ENCODE data around the gene VPS36. TPM values are rescaled to one million over a fixed set of nuclear protein-coding genes. Genes with fewer than 3 reads are reported as not detected.
A peak's percentile ranks its signal among the peaks of the same experiment; 100 is the strongest.

The VPS36 gene
- total RNA-seq, 4 donors from 2014 or later, result 29.5 to 34.0 (median 33.1) TPM

DNA sequence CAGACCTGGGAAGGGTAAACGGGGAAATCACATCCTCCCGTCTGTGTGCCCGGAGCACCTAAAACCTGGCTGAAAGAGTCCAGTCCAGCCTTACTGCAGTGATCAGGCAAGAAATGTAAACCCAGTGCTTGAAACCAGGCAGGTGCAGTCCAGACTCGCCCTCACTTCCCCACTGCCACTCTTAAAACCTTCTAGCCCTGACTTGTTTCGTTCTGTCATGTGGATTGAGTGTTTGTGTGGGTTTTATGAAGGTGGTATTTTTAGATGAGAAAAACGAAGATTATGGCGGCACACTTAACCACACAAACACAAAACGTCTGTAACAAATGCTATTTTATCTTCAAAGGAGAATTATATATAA lies 4.0 kb upstream of the VPS36 start:
- DNase-seq (ENCODE audit: extremely low spot score), result no peak
- peaks cover 15 to 31% (median 22%) of the 10 kb centered on the region in 4 donors for H3K4me1 ChIP-seq
- no peak for TF ChIP-seq EP300 (IDR thresholded peaks at IDR 0.05)
- TF ChIP-seq POLR2AphosphoS5 (IDR thresholded peaks at IDR 0.05), result no peak
- TF ChIP-seq POLR2A (IDR thresholded peaks at IDR 0.05; ENCODE audit: low read depth), result no peak
- TF ChIP-seq, protein P1, sequence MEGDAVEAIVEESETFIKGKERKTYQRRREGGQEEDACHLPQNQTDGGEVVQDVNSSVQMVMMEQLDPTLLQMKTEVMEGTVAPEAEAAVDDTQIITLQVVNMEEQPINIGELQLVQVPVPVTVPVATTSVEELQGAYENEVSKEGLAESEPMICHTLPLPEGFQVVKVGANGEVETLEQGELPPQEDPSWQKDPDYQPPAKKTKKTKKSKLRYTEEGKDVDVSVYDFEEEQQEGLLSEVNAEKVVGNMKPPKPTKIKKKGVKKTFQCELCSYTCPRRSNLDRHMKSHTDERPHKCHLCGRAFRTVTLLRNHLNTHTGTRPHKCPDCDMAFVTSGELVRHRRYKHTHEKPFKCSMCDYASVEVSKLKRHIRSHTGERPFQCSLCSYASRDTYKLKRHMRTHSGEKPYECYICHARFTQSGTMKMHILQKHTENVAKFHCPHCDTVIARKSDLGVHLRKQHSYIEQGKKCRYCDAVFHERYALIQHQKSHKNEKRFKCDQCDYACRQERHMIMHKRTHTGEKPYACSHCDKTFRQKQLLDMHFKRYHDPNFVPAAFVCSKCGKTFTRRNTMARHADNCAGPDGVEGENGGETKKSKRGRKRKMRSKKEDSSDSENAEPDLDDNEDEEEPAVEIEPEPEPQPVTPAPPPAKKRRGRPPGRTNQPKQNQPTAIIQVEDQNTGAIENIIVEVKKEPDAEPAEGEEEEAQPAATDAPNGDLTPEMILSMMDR (IDR thresholded peaks at IDR 0.05), result no peak
- no peaks in the 10 kb centered on the region for H3K36me3 ChIP-seq
- WGBS, result 43% methylated on average over 8 of the region's 8 CpGs
- H3K9me3 ChIP-seq, result no peaks in the 10 kb centered on the region
- intact Hi-C loops (cut with DNase I), result loop anchor here (5.0 to 10.0 kb wide), 3 partner anchors 200 to 327 kb away; partner anchors contain the start of genes NEK5 and SUGT1
- H3K4me3 ChIP-seq, result peak overlapping the region; percentile 74 to 89 (median 79)
- no peaks in the 10 kb centered on the region for H3K27me3 ChIP-seq
- peak overlapping the region in 3 of 4 donors; percentile 85 to 91 (median 87) for H3K27ac ChIP-seq (replicated peaks in 1 of 4)

DNA sequence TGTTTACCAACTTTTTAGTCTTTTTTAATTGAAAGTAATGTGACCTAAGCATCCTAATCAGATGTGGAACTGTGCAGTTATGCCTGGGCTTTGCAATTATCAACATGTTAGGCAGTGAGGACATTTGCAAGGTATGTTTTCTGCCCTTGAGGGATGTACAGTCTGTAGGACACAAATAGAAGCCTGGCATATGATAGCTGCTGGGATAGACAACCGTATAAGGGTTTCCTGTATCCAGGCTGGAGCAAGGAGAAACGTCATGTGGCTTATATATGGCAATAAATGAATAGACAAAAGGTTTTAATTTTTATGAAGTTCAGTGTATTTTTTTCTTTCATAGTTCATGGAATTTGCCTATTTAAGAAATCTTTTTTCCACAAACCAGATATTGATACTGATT lies 2.0 kb upstream of the VPS36 start:
- Histone ChIP-seq H3K9me3 (no peaks in the 10 kb centered on the region), H3K4me3 (no peak overlapping the region), H3K27ac (replicated peaks in 1 of 4) (no peak overlapping the region), H3K27me3 (no peaks in the 10 kb centered on the region), H3K36me3 (no peaks in the 10 kb centered on the region), H3K4me1 (peaks cover 32 to 50% (median 42%) of the 10 kb centered on the region in 4 donors)
- DNase-seq (ENCODE audit: extremely low spot score), result no peak
- WGBS, result 63% methylated on average over 2 of the region's 2 CpGs
- intact Hi-C loops (cut with DNase I), result loop anchor here (5.0 to 10.0 kb wide), 3 partner anchors 202 to 325 kb away; partner anchors contain the start of genes NEK5 and SUGT1
- TF ChIP-seq, protein P1 (IDR thresholded peaks at IDR 0.05), result no peak
- TF ChIP-seq POLR2A (IDR thresholded peaks at IDR 0.05; ENCODE audit: low read depth) (no peak), POLR2AphosphoS5 (IDR thresholded peaks at IDR 0.05) (no peak), EP300 (IDR thresholded peaks at IDR 0.05) (no peak)

DNA sequence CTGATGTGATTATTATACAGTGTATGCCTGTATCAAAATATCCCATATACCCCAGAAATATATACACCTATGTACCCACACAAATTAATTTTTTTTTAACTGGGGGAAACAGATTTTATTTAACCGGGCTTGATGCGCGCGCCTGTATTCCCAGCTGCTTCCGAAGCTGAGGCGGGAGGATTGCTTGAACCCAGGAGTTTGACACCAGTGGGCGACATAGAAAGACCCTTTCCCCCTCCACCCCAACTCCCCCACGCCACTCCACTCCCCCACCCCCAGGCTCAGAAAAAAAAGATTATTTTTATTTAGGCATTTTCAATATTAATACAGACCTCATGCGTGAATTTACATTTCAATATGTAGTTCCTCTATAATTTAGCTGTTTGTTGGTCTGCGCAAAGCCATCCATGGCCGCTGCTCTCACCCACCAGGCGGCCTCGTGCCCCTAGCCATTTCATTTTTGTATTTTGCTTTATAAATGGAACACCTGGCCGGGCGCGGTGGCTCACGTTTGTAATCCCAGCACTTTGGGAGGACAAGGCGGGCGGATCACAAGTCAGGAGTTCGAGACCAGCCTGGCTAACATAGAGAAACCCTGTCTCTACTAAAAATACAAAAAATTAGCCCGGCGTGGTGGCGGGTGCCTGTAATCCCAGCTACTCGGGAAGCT lies 836 bp upstream of the VPS36 start:
- Histone ChIP-seq H3K4me1 (peaks cover 31 to 48% (median 42%) of the 10 kb centered on the region in 4 donors), H3K4me3 (no peak overlapping the region), H3K27me3 (no peaks in the 10 kb centered on the region), H3K9me3 (no peaks in the 10 kb centered on the region), H3K36me3 (no peaks in the 10 kb centered on the region), H3K27ac (replicated peaks in 1 of 4) (no peak overlapping the region)
- intact Hi-C loops (cut with DNase I), result loop anchor here (5.0 to 10.0 kb wide), 3 partner anchors 204 to 324 kb away; partner anchors contain the start of genes NEK5 and SUGT1
- 84% methylated on average over 24 of the region's 24 CpGs for WGBS
- DNase-seq (ENCODE audit: extremely low spot score), result no peak
- TF ChIP-seq, protein P1 (IDR thresholded peaks at IDR 0.05), result no peak
- no peak for TF ChIP-seq POLR2AphosphoS5 (IDR thresholded peaks at IDR 0.05)
- TF ChIP-seq EP300 (IDR thresholded peaks at IDR 0.05), result no peak
- TF ChIP-seq POLR2A (IDR thresholded peaks at IDR 0.05; ENCODE audit: low read depth), result no peak

DNA sequence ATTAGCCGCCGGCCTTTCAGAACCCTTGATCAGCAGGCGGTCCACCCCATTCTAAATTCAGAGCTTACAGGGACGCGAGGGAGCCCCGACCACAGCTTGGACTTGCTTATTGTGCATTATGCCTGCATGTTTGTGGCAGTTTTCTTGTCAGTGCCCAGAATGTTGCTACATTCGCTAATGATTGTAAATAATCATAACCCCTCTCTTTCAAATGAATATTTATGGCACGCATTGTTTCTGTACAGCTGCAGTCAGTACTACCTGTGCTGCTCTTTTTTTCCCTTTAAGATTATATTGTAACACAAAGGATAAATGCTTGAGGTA lies 321 bp upstream of the VPS36 start:
- intact Hi-C loops (cut with DNase I), result loop anchor here (5.0 to 10.0 kb wide), 3 partner anchors 204 to 323 kb away; partner anchors contain the start of genes NEK5 and SUGT1
- H3K9me3 ChIP-seq, result no peaks in the 10 kb centered on the region
- TF ChIP-seq, protein P1 (IDR thresholded peaks at IDR 0.05), result no peak
- TF ChIP-seq POLR2A (IDR thresholded peaks at IDR 0.05; ENCODE audit: low read depth) (no peak), POLR2AphosphoS5 (IDR thresholded peaks at IDR 0.05) (no peak), EP300 (IDR thresholded peaks at IDR 0.05) (no peak)
- 6% methylated on average over 8 of the region's 8 CpGs for WGBS
- peak overlapping the region; percentile 81 to 97 (median 91) for H3K4me3 ChIP-seq
- peaks cover 28 to 43% (median 38%) of the 10 kb centered on the region in 4 donors for H3K4me1 ChIP-seq
- H3K36me3 ChIP-seq, result no peaks in the 10 kb centered on the region
- H3K27ac ChIP-seq (replicated peaks in 1 of 4), result peak overlapping the region in 3 of 4 donors; percentile 89 to 95 (median 94)
- DNase-seq (ENCODE audit: extremely low spot score), result no peak
- H3K27me3 ChIP-seq, result no peaks in the 10 kb centered on the region
